ENCODE data around the gene BLOC1S4.

BLOC1S4 gene

DNA sequence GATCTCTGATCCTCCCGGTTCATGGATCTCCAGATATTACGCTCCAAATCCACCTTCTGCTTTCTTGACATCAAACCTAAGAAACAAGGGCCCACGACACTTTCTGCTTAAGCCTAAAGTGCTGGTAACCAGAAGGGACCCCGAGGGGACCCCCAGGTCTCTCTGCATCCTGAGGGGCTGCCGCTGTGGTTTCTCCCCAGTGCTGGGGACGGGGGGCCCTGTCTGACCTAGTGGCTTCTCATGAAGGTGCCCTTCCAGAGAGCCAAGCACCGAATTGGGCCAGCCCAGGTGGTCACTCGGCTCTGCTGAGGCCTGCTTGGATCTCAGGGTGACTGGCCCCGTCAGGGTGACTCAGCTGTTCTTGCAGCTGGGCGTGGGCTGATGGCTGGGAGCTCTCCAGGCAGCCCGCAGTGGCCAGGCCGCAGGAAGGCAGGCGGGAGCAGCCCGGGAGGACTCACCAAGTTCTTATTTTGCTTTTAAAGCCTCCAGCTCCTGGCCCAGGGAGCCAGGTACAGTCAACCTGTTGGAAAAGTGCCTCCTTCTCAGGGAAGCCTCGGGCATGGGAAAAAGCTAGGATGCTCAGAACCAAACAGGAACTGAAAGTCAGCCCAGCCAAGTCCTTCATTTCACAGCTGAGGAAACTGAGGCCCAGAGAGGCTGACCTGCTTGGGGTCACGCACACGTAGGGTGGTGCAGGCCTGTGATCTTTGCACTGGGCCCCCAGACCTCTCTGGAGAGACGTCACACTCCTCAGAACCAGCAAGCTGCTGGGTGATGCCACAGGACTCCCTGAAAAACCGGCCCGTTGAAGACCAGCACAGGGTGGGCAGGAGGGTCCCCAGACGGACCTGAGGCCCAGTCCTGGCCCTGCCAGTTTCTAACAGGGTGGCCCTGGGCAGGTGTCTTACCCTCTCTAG, 16.7 kb downstream of the BLOC1S4 start:
- TF ChIP-seq, protein P1, sequence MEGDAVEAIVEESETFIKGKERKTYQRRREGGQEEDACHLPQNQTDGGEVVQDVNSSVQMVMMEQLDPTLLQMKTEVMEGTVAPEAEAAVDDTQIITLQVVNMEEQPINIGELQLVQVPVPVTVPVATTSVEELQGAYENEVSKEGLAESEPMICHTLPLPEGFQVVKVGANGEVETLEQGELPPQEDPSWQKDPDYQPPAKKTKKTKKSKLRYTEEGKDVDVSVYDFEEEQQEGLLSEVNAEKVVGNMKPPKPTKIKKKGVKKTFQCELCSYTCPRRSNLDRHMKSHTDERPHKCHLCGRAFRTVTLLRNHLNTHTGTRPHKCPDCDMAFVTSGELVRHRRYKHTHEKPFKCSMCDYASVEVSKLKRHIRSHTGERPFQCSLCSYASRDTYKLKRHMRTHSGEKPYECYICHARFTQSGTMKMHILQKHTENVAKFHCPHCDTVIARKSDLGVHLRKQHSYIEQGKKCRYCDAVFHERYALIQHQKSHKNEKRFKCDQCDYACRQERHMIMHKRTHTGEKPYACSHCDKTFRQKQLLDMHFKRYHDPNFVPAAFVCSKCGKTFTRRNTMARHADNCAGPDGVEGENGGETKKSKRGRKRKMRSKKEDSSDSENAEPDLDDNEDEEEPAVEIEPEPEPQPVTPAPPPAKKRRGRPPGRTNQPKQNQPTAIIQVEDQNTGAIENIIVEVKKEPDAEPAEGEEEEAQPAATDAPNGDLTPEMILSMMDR (IDR thresholded peaks at IDR 0.05; ENCODE audit: control extremely low read depth, extremely low read depth, low read depth, missing control alignments) = no peak
- DNase-seq (ENCODE audit: extremely low spot score) = no peak
- CTCF ChIA-PET = interaction anchor here (1.1 to 4.7 kb wide), 2 partner anchors 13 to 142 kb away, joined by 7 to 23 read pairs; no protein-coding TSS in a partner anchor
- POLR2A ChIA-PET = no interaction called here

DNA sequence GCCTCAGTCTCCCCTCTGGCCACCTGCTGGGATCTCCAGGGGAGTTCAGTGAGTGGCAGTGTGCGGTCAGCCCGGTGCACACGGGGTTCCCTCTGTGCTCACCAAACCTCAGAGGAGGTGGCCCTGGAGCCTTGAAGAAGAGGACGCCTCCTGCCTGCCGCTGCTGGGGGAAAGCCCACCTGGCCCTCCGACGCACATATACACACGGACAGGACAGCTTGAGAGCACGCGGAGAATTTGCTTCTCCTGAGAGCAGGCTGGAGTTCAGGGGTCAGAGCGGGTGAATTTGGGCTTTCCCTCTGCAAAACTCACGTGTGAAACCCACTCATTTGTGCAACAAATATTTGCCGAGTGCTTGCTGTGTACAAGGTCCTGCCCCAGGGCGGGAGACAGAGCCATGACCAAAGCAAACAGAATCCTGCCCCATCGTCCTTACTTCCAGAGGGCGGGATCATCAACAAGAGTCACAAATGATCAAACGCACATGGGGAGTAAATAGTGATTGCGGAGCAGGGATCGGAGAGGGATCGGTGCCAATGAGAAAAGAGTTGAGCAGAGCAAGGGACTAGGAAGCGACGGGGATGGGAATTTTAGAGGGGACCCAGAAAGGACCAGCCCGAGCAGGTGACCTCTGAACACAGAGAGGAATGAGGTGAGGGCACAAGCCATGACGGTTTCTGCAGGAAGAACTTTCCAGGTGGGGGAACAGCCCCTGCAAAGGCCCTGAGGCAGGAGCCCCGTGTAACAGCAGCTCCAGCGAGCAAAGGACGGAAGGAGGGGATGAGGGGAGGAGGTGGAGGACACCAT, 17.6 kb downstream of the BLOC1S4 start:
- ChIA-PET POLR2A (no interaction called here), CTCF (interaction anchor here (1.1 to 4.7 kb wide), 3 partner anchors 14 to 141 kb away, joined by 7 to 23 read pairs (median 16); no protein-coding TSS in a partner anchor)

DNA sequence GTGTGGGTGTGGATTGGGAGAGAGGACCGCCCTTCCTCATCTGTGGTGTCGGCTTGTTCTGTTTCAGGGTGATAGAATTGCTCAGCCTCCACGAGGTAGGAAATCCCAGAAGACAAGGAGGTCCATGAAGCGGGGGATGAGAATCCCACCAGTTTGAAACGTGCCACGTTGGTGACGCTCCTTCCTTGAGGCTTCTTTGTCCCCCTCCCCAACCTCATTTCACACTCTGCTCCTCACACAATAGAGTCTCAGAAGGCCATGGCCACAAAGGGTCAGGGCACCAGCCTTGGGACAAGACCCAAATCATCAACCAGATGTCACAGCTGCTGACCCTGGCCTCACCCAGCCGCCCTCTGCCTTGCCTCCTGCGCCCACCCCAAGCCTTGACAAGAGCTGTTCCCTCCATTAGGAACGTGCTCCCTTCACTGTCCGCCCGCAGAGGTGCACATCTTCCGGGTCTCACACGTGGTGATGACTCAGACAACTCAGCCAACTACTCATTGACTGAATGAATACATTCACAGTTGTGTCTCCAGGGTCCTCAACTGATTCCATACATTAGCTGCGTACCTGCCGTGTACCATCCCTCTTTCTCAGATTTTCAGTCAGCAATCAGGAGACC, 18.3 kb downstream of the BLOC1S4 start:
- CTCF ChIA-PET = interaction anchor here (2.1 to 2.5 kb wide), 2 partner anchors 13 to 139 kb away, joined by 10 to 16 read pairs; no protein-coding TSS in a partner anchor
- TF ChIP-seq, protein P1 (IDR thresholded peaks at IDR 0.05; ENCODE audit: control extremely low read depth, extremely low read depth, low read depth, missing control alignments) = no peak
- POLR2A ChIA-PET = no interaction called here
- DNase-seq (ENCODE audit: extremely low spot score) = no peak

More for the DNA sequence above, 17.6 kb downstream of the BLOC1S4 start:
- TF ChIP-seq, protein P1 (IDR thresholded peaks at IDR 0.05; ENCODE audit: control extremely low read depth, extremely low read depth, low read depth, missing control alignments) = no peak
- DNase-seq (ENCODE audit: extremely low spot score) = no peak

DNA sequence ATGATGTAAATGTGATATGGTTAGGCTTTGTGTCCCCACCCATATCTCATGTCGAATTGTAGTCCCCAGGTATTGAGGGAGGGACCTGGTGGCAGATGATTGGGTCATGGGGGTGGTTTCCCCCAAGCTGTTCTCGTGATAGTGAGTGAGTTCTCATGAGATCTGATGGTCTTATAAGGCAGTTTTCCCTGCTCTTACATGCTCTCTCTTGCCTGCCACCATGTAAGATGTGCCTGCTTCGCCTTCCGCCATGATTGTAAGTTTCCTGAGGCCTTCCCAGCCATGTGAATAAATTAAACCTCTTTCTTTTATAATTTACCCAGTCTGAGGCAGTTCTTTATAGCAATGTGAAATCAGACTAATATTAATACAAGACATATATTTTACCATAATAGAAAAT, 23.9 kb downstream of the BLOC1S4 start:
- POLR2A ChIA-PET = no interaction called here

DNA sequence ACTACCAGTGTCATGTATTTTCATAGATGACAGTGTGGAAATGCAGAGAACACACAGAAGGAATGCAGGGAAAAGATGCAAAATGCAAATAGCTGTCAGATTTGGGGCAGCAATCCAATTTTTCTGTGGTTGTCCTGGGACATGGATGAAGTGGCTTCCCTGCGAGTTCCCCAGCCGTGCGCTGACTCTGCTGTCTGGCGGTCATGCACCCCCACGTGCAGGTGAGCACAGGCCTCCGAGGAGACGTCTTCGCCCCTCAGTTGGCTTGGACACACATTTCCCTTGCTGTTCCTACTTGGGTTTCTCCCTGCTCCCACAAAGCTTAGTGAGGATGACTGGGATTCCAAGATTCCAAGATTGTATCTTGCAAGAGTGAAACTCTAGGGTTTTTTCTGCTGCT, 24.4 kb downstream of the BLOC1S4 start:
- ChIA-PET POLR2A (no interaction called here), CTCF (no interaction called here)
- no peak for DNase-seq (ENCODE audit: extremely low spot score)
- TF ChIP-seq, protein P1 (IDR thresholded peaks at IDR 0.05; ENCODE audit: control extremely low read depth, extremely low read depth, low read depth, missing control alignments) = no peak

More for the DNA sequence above, 23.9 kb downstream of the BLOC1S4 start:
- CTCF ChIA-PET = no interaction called here
- DNase-seq (ENCODE audit: extremely low spot score) = no peak
- TF ChIP-seq, protein P1 (IDR thresholded peaks at IDR 0.05; ENCODE audit: control extremely low read depth, extremely low read depth, low read depth, missing control alignments) = no peak

DNA sequence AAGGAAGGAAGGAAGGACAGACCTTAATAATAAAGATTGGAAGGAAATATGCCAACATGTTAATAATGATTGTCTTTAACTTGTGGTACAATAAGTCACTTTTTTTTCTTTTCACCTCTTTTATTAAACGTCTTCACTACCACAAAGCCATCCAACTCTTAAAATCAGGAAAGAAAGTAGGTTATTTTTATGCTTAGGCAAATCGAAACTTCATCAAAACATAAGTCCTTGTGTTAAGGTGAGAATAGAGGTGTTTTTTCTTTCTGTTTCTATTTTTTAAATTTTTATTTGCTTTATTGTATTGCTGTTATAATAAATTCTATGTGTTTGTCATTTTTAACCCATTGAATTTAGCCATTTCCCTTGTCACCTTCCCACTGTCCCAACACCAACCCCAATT, 26.5 kb downstream of the BLOC1S4 start:
- POLR2A ChIA-PET = no interaction called here
- CTCF ChIA-PET = interaction anchor here (1.1 kb wide), 1 partner anchor 131 kb away, joined by 4 read pairs; no protein-coding TSS in a partner anchor
- DNase-seq (ENCODE audit: extremely low spot score) = no peak
- TF ChIP-seq, protein P1 (IDR thresholded peaks at IDR 0.05; ENCODE audit: control extremely low read depth, extremely low read depth, low read depth, missing control alignments) = no peak
